NK-92 (cell line): ENCODE measurements around the gene LINGO3.

Source experiments
- DNase-seq: peaks from one replicate; lab custom pipeline; 2025; ENCODE audit not compliant: unreplicated experiment; lab: John Stamatoyannopoulos, UW

The LINGO3 gene

DNA sequence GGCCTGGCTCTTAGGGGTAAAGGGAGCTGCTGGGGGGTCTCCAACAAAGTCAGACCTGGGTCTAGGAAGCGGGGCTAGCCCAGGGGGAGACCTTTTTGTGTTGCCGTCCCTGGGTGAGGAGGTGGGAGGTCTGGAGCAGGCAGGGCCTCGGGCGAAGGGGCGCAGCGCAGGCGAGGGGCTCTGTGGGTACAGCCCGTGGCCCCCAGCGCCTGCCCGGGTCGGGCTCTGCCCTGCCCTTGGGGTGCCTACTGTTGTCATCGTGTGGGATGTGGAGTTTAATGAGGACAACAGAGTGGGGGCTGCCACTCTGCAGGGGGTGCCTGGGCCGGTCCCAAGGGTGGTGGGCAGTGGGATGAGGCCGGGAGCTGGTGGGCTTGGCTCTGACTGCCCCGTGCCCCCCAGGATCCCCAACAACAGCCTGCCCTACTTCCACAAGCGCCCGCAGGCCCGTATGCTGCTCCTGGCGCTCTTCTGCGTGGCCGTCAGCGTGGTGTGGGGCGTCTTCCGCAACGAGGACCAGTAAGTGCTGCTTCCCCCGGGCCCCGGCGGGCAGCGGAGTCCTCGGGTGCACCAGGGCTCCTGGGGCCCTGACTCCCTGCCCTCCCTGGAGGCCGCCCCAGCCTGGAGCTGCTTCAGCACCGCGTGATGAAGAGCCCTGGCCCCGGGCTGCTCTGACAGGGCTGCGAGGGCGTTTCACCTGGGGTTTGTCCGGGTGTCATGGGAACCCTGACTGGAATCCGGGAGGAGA, 32.7 kb upstream of the LINGO3 start:
- DNase-seq: no peak

DNA sequence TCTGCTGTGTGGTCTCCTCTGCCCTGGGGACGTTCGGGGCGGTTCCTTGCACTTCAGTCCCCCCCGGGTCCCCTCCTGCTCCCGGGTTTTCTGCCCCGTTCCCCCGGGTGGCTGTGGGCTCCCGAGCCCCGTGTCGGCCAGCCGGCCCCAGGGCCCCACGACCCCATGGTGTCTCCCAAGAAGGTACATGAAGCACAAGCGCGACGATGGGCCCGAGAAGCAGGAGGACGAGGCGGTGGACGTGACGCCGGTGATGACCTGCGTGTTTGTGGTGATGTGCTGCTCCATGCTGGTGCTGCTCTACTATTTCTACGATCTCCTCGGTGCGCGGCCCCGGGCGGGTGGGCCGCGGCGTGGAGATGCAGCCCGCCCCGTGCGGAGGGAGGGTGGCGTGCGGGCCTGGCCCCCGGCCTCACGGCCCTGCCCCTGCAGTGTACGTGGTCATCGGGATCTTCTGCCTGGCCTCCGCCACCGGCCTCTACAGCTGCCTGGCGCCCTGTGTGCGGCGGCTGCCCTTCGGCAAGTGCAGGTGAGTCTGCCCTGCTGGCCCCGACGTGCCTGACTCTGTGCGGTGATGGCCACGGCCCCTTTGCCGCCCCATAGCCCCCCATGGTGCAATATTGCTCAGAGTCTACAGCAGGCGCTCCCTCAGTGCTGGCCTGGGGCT, 31.8 kb upstream of the LINGO3 start:
- DNase-seq: no peak

- DNase-seq: no peak
These were observed 31.0 kb upstream of the LINGO3 start for GRCh38 chr19:2338751-2339643.

- no peak for DNase-seq
These were observed 30.2 kb upstream of the LINGO3 start for GRCh38 chr19:2338055-2338615.

- DNase-seq: no peak
These were observed 29.4 kb upstream of the LINGO3 start for GRCh38 chr19:2337329-2337707.

- no peak for DNase-seq
These were observed 28.8 kb upstream of the LINGO3 start for GRCh38 chr19:2336528-2337328.

DNA sequence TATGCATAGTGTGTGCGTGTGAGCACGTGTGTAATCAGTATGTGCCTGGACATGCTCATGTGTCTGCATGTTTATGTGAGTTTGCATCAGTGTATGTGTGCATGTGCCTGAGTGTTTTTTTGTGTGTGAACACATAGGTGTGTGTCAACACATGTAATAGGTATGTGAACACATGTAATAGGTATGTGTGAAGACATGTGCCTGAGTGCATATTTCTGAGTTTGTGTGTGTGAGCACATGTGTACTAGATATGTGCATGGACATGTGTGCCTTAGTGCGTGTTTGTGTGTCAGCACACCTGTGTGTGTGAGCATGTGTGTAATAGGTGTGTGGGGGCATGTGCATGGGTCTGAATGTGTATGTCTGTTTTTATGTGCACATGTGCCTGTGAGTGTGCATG, 27.9 kb upstream of the LINGO3 start:
- no peak for DNase-seq

DNA sequence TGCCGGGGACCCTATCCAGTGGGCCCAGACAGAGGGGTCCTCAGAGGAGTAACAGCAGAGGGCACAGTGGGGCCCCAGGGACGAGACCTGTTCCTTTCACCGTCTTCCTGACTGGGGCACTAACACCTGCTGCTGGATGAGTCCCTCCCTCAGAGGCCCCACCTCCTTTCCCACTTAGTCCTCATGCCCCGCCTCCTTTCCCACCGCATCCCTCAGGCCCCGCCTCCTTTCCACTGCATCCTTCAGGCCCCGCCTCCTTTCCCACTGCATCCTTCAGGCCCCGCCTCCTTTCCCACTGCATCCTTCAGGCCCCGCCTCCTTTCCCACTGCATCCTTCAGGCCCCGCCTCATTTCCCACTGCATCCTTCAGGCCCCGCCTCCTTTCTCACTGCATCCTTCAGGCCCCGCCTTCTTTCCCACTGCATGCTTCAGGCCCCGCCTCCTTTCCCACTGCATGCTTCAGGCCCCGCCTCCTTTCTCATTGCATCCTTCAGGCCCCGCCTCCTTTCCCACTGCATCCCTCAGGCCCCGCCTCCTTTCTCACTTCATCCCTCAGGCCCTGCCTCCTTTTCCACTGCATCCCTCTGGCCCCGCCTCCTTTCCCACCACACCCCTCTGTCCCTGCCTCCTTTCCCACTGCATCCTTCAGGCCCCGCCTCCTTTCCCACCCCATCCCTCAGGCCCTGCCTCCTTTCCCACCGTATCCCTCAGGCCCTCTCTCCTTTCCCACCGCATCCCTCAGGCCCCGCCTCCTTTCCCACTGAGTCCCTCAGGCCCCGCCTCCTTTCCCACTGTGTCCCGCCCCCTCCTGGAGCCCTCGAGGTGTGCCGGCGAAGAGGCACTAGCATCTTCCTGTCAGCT, 27.3 kb upstream of the LINGO3 start:
- no peak for DNase-seq

DNA sequence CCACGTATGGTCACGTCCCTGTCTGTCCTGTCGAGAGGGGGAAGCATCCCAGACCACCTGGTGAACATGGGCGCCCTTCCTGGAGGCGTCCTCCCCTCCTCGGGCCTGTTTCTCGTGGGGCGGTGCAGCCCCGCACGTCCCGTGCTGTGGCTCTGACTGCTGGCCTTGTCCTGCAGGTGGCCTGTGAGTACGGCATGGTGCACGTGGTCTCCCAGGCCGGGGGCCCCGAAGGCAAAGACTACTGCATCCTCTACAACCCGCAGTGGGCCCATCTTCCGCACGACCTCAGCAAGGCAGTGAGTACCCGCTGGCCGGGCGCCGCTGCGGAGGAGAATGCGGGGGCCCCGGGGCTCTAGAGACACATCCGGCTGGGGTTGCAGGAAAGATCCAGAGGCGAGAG, 26.5 kb upstream of the LINGO3 start:
- DNase-seq: no peak

DNA sequence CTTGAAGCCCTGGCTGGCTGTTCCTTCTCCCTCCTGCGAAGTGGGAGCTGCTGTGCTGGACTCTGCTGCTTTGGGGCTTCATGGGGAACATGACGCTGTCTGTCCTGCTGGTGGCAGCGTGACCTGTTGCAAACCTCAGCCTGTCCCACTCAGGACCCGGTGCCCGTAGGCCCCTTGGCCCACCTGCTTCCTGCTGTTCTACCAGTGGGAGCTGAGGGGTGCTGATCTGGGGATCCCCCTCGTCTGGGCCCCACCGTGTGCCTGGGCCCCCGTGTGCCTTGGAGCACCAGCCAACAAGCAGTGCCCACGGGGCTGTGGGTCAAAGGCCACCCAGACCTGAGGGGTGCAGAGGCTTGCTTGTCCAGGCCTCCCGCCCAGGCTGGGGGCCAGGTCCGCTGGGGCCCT, 25.9 kb upstream of the LINGO3 start:
- no peak for DNase-seq

- DNase-seq: no peak
These were observed 25.3 kb upstream of the LINGO3 start for GRCh38 chr19:2333027-2333806.

DNA sequence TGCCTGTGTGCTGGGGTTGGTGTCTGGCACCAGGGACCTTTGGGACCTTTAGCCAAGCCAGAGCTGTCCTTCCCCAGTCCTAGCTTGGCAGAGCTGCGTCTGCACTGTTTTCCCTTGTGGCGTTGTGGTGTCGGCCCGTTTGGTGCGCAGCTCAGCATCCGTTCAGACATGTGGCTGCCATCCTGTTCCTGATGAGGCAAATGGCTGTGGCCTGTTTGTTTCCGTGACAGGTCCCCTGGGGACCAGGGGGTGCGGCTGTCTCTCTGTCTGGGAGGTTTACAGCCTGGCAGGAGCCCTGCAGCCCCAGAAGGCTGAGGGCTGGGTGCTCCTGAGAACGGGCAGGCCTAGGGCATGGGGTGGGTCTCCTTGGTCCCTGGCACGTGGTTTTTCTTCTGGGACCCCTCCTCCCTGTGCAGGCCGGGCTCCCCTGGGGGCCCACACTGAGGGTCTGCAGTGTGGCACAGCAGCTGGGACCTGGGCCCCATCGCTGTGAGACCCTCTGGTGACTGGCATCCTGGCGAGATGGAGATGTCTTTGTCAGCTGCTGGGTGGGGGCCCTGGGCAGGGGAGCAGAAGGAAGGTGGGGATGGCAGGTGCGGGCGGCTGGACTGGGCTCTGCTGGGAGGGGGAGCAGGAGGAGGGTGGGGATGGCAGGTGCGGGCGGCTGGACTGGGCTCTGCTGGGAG, 24.5 kb upstream of the LINGO3 start:
- DNase-seq: no peak

DNA sequence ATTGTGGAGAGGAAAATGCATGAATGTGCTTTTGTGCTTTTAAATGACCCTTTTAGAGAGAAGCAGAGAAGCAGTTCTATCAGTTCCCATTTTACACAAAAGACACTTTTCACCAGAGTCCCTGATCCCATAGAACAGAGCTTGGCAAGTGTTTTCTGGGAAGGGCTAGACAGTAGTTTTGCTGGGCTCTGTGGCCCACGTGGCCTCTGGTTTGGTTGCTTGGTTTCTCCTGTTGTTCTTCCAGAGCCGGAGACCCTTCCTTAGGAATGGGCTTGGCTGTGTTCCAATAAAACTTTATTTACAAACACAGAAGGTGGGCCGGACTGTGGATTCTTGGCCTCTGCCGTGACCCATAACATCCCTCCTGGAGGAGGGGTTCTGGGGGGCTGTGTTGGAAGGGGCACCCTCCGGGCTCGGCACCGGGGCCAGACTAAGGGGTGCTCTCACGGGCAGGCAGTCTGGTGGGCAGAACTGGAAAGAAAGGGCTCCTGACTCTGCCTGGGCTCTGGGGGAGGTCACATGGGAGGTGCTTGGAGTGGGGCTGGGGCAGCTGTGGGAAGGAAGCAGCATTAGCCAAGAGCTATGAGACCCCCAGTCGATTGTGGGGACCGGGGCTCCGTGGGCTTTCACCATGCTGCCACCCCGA, 23.8 kb upstream of the LINGO3 start:
- no peak for DNase-seq

- DNase-seq: no peak
These were observed 22.8 kb upstream of the LINGO3 start for GRCh38 chr19:2330632-2331284.

- DNase-seq: no peak
These were observed 22.3 kb upstream of the LINGO3 start for GRCh38 chr19:2330255-2330631.

DNA sequence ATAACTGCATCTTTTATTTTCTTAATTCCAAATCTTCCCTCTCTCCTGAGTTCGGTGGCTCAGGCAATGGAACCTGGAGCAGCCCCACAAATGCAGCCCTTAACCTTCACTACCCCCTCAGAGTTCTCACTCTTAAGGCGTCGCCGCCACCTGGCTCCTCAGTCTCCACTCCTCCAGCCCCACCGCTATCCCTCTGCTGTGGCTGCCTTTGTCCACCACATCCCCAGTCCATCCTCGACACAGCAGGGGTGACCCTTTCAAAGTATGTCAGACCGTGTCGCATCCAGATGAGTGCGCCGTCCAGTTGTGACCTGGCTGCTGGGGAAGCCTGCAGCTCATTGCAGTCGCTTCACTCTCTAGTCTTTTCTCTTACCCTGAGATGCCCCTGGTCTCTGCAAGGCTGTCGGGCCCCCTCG, 21.6 kb upstream of the LINGO3 start:
- DNase-seq: no peak

GRCh38 chr19:2329149-2329478, 21.2 kb upstream of the LINGO3 start:
- DNase-seq: no peak
